ENCODE data around the gene POLR2J3.
"Not testable (repeated sequence)": the region's sequence is repeated elsewhere in the genome, so short reads cannot be mapped to it uniquely, and the experiment has no call there.

POLR2J3 gene

DNA sequence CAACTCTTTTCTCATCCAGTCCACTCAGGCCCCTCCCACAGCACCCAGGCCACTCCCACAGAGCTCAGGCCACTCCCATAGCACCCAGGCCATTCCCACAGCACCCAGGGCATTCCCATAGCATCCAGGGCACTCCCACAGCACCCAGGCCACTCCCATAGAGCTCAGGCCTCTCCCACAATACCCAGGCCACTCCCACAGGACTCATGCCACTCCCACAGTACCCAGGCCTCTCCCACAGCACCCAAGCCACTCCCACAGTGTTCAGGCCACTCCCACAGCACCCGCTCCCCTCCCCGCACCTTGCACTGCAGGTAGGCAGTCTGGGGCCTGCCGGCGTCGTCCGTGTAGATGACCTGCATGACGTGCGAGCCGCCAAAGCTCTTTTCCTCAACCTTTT is 17.5 kb upstream of the POLR2J3 start:
- not testable (repeated sequence) for DNase-seq (ENCODE audit: extremely low read depth in 1 of 2, low read depth in 1 of 2)

DNA sequence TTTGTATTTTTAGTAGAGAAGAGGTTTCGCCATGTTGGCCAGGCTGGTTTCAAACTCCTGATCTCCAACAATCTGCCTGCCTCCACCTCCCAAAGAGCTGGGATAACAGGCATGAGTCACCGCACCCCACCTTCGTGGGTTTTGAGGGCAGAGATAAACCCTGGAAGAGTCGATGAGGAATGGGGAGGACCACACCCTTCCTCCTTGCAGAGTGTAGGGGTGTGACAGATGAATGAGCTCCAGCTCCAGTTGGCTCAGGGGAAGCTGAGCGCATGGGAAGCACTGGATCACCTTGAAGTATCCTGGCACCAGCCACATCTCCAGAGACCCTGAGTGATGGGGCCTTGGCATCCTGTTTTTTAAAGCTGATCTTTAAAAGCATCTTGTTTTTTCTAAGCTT is 11.1 kb upstream of the POLR2J3 start:
- not testable (repeated sequence) for DNase-seq (ENCODE audit: extremely low read depth in 1 of 2, low read depth in 1 of 2)

DNA sequence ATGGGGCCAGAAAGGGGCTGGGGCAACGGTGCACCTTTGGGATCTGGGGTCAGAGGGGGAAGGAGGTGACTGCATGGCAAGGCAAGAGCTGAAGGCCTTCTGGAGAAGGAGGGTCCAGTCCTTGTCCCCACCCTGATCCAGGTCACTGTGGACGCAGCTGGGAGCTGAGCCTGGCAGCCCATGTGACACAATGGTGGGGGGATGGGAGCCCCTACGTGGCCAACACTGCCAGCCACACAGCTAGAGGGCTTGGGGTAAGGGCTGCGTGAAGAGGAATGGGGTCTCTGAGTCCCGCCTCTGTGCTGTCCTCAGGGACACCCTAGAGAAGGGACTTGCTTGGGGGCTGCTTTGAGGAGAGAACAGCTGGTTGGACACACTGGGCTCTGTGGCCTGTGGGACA is 9.3 kb upstream of the POLR2J3 start:
- DNase-seq (ENCODE audit: extremely low read depth in 1 of 2, low read depth in 1 of 2): not testable (repeated sequence)

DNA sequence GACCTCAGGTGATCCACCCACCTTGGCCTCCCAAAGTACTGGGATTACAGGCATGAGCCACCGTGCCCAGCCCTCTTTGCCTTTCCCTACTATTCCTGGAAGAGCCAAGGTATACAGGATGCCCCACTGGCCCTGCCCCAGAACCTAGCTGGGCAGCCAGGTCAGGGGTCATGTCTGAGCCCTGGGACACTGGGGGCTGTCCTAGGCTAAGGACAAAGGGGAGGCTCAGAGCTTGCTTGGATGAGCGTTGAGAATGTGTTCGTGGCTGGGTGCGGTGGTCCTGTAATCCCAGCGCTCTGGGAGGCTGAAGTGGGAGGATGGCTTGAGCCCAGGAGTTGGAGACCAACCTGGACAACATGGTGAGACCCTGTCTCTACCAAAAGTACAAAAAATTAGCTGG is 6.1 kb upstream of the POLR2J3 start:
- not testable (repeated sequence) for DNase-seq (ENCODE audit: extremely low read depth in 1 of 2, low read depth in 1 of 2)

DNA sequence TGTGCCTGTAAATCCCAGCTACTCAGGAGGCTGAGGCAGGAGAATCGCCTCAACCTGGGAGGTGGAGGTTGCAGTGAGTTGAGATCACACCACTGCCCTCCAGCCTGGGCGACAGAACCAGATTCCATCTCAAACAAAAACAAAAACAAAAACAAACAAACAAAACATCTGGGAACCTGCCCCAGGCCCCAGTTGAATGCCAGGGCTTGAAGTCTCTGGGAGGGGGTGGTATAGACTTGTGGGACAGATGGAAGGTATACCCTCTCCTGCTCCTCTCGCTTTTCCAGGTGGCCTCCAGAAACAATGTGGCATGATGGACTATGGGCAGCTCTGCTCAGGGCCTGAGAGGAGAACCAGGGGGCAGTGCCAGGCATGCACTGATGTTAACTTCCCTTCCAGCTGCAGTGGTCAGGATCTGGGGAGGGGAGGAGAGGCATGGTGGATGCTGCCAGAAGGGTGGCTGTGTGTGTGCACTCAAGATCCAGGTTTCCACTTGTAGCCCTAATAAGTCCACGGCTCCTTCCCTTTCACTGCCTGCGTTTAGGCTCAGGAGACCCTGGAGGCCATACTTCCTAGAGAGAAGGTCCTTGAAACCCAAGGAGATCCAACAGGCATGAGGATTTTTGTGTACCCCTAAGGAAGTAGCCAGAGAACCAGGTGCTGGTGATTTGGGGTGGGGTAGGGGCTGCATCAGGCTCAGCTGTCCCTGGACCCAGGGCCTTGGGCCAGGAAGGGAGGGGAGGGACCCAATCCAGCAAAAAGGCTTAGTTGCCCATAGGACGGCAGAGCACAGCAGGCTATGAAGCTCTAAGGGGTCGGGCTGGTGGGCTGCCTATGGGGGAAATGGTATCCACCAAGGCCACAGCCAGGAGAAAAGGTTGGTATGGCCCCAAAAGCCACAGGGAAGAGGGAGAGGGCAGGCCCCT is 5.2 kb upstream of the POLR2J3 start:
- DNase-seq (ENCODE audit: extremely low read depth in 1 of 2, low read depth in 1 of 2): not testable (repeated sequence)

DNA sequence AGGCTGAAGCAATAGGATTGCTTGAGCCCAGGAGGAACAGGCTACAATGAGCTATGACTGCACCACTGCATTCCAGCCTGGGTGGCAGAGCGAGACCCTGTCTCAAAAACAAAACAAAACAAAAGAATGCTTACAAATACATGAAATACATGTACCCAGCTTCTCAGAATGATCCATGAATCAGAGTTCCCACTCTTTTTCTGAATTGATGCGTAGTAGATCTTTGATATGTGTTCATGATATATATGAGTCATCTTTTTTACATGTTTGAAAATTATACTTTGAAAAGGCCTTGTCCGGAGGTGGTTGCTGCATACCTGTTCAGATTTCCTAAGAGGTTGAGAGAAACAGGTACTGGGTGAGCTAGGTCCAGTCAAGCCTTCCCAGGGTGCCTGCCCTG is 4.0 kb upstream of the POLR2J3 start:
- DNase-seq (ENCODE audit: extremely low read depth in 1 of 2, low read depth in 1 of 2): not testable (repeated sequence)

DNA sequence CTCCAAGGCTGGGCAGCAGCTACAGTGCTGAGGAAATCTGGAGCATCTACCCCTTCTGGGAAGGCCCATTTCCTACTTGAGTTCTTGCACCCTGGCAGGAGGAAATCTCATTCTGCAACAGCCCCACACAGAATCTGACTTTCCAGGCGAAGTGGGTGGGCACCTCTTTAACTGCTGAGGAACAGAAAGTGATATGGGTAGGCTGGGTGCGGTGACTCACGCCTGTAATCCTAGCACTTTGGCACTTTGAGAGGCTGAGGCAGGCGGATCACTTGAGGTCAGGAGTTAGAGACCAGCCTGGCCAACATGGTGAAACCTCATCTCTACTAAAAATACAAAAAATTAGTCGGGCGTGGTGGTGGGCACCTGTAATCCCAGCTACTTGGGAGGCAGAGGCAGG is 2.2 kb upstream of the POLR2J3 start:
- DNase-seq (ENCODE audit: extremely low read depth in 1 of 2, low read depth in 1 of 2): not testable (repeated sequence)

DNA sequence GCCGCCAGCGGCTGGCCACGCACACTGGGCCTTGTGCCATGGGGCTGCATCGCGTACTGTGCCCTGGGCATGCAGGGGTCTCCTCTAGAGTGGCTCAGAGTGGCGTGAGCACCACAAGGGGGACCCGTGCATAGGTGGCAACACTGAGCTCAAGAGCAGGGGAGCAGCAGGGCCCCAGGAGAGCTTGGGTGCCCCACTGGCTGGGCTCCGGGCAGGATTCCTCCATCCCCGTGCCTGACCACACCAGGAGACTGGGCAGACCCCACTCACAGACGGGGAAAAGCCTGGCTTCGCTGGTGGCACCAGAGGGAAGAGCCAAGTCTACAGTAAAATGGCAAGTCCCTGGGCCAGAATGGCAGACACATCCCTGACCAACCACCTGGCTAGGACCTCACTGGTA is 3.8 kb downstream of the POLR2J3 start:
- DNase-seq (ENCODE audit: extremely low read depth in 1 of 2, low read depth in 1 of 2): not testable (repeated sequence)

DNA sequence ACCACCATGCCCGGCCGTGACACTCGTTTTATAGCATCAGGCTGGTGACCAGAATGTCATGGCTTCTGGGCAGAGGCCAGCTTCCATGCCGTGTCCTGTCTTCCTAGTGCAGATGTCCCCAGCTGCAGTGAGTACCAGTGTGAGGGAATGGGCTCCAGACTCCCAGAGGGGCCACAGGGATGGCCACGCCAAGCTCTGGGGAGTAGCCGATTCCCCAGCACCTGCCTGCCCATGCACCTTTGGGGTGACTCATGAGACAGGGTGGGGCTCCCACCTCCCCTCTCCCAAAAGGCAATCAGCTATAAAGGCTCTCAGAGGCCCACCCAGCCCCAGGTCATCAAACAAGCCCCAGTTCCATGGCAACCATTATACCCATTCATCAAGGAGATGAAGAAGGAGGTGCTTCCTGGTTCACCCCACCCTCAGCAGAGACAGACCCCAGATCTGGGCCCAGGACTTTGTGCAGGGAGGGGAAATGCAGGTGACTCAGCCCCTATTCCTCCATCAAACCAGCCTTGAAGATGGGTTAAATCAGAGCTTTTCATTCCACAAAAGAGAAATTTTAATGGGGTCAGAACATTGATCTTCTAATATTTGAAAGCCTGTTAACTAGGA is 21.5 kb downstream of the POLR2J3 start, which contains the start of gene SPDYE2:
Gene SPDYE2 (plus strand): TSS at position 419 of the 615 bp plus-strand sequence. CDS start 2,030 bp downstream, outside the sequence.
- DNase-seq (ENCODE audit: extremely low read depth in 1 of 2, low read depth in 1 of 2): not testable (repeated sequence)

DNA sequence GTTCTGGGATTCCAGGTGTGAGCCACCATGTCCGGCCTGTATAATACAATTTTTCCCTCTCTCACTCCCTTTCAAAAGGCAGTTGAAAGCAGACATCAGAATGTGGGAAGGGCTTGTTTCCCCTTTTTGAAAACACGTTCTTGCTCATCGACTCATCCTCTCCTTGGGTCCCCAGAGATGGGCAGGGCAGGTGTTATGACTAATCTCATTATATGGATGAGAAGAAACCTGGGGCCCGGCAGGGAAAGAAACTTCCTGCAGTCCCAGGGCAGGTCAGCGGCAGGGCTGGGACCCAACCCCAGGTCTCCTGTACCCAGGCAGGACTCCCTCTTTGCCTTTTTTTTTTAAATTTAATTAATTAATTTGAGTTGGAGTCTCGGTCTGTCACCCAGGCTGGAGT is 26.0 kb downstream of the POLR2J3 start:
- DNase-seq (ENCODE audit: extremely low read depth in 1 of 2, low read depth in 1 of 2): not testable (repeated sequence)

DNA sequence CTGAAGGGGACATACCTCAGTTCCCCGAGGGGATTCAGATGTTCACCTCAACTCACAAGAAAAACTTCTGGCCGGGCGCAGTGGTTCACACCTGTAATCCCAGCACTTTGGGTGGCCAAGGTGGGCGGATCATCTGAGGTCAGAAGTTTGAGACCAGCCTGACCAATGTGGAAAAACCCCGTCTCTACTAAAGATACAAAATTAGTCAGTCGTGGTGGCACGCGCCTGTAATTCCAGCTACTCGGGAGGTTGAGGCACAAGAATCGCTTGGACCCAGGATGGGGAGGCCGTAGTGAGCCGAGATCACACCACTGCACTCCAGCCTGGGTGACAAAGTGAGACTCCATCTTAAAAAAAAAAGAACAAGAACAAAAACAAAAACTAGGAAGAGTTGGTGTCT is 27.1 kb downstream of the POLR2J3 start:
- DNase-seq (ENCODE audit: extremely low read depth in 1 of 2, low read depth in 1 of 2): not testable (repeated sequence)

DNA sequence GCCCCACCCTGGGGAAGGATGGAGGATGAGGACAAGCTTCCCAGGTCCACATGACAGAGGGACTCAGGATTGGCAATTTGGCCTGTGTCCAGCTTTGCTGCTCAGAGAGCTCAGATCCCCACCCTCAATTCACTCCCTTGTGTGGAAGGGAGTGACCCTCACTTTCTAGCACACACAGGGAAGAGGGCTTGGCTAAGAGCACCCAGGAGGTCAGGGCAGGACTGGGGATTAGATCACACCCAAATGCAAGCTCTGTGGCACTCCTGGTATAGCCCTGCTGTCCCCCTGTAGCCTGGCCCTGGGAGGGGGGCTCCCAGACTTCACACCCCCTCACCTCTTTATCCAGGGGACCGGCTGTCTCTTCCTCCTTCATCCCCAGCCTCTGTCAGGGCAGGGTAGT is 28.0 kb downstream of the POLR2J3 start:
- DNase-seq (ENCODE audit: extremely low read depth in 1 of 2, low read depth in 1 of 2): not testable (repeated sequence)

DNA sequence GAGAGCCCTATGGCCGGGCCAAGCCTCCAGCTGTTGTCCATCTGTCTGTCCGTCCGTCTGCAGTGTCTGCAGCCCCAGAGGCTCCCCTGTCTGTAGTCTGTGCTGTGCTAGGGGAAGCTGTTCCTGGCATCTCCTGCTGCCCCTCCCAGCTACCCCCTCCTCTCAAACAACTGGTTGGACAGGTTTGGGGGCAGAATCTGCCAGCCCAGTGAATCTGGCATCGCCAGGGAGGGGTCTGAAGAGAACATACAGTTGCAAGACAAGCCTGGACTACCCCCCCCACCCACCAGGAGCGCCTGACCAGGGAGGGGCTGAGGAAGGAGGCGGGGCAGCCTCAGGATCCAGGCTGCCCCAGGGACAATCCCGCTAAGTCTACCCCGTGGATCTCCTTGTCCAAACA is 28.8 kb downstream of the POLR2J3 start, which contains the start of gene UPK3BL2:
Gene UPK3BL2 (minus strand): TSS at position 101 of the 400 bp plus-strand sequence. CDS start 60 bp downstream, at position 41.
- not testable (repeated sequence) for DNase-seq (ENCODE audit: extremely low read depth in 1 of 2, low read depth in 1 of 2)

DNA sequence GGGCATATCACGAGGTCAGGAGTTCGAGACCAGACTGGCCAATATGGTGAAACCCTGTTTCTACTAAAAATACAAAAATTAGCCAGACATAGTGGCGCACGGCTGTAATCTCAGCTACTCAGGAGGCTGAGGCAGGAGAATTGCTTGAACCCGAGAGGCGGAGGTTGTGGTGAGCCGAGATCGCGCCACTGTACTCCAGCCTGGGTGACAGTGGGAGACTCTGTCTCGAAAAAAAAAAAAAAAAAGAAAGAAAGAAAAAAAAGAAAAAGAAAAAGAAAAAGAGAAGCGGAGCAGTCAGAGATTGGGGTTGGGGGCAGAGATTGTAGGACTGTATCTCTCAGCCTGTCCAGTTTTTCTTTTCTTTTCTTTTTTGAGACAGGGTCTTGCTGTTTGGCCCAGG is 29.6 kb downstream of the POLR2J3 start:
- DNase-seq (ENCODE audit: extremely low read depth in 1 of 2, low read depth in 1 of 2): not testable (repeated sequence)

DNA sequence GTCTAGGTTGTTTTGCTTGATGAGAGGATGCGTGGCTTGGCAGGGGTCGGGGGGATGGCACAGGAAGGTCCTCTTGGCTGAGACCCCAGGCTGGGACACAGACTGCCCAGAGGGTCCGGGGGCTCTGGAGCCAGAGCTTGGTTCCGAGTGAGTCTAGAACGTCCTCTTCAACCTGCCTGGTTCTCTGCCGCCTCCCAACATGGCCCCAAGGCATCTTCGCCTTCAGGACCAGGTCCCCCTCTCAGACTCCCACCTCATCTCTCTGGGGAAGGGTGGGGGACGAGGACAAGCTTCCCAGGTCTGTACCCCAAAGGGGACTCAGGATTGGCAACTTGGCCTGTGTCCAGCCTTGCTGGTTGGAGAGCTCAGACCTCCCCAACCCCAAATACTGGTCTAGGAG is 30.3 kb downstream of the POLR2J3 start:
- DNase-seq (ENCODE audit: extremely low read depth in 1 of 2, low read depth in 1 of 2): not testable (repeated sequence)

DNA sequence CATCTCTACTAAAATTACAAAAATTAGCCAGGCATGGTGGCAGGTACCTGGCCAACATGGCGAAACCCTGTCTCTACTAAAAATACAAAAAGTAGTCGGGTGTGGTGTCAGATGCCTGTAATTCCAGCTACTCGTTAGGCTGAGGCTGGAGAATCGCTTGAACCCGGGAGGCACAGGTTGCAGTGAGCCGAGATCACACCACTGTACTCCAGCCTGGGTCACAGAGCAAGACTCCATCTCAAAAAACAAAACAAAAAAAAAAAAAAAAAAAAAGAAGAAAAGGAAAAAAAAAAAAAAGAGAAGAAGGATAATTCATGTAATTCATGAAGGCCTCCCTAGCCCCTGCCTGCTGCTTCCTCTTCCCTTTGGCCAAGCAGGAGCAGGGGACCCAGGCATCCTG is 31.8 kb downstream of the POLR2J3 start:
- DNase-seq (ENCODE audit: extremely low read depth in 1 of 2, low read depth in 1 of 2): not testable (repeated sequence)

DNA sequence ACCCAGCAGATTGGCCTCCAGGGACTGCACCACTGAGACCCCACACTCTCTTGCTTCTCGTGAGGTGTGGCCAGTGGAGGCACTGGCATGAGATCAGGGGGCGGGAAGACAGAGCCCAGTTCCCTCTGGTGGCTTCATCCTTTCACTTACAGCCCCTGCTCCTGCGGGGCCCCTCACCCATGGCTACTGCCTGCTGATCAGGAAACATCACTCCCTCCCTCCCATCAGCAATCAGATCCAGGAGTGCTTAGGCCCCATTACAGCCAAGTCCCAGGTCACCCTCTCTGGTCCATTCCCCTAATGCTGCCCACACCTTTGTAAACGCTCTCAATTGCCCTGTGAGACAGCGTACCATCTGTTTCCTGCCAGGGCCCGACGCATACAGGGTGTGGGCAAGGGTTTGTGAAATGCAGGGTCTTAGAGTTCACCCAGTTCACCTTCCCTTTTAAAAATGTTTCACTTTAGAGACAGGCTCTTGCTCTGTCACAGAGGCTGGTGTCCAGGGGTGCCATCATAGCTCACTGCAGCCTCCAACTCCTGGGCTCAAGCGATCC is 37.2 kb downstream of the POLR2J3 start:
- DNase-seq (ENCODE audit: extremely low read depth in 1 of 2, low read depth in 1 of 2): not testable (repeated sequence)

DNA sequence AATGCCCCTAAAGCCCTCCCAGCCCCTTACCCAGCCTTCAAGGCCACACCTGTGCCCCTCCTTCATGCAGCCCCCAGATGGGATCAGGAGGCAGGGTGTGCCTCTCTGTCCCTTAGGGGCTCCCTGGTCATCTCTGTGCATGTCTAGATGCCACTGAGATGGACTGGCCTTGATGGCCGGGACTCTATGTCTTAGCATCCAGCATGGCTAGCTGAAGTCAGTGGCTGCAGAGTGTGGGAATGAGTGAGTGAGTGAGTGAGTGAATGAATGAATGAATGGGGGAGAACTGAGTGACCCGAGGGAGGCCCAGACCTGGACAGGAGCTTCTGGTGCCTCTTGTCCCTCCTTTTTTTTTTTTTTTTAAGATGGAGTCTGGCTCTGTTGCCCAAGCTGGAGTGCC is 40.3 kb downstream of the POLR2J3 start:
- not testable (repeated sequence) for DNase-seq (ENCODE audit: extremely low read depth in 1 of 2, low read depth in 1 of 2)

DNA sequence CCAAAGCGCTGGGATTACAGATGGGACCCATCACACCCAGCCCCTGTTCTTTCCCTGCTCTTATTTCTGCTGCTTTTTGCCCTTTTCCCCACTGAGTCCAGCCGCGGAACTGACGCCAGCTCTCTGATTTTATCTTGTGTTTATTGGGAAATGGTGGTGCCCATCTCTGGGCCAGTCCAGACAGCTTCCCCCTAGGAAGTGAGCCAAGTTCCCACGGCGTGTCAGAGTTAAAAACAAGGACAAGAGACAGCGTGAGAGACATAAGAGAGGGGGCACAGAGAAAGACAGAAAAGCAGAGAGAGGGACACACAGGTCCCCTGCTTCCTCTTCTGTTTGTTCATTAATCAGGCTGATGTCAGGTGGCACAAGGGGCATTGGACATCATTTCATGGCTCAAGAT is 40.8 kb downstream of the POLR2J3 start:
- not testable (repeated sequence) for DNase-seq (ENCODE audit: extremely low read depth in 1 of 2, low read depth in 1 of 2)

DNA sequence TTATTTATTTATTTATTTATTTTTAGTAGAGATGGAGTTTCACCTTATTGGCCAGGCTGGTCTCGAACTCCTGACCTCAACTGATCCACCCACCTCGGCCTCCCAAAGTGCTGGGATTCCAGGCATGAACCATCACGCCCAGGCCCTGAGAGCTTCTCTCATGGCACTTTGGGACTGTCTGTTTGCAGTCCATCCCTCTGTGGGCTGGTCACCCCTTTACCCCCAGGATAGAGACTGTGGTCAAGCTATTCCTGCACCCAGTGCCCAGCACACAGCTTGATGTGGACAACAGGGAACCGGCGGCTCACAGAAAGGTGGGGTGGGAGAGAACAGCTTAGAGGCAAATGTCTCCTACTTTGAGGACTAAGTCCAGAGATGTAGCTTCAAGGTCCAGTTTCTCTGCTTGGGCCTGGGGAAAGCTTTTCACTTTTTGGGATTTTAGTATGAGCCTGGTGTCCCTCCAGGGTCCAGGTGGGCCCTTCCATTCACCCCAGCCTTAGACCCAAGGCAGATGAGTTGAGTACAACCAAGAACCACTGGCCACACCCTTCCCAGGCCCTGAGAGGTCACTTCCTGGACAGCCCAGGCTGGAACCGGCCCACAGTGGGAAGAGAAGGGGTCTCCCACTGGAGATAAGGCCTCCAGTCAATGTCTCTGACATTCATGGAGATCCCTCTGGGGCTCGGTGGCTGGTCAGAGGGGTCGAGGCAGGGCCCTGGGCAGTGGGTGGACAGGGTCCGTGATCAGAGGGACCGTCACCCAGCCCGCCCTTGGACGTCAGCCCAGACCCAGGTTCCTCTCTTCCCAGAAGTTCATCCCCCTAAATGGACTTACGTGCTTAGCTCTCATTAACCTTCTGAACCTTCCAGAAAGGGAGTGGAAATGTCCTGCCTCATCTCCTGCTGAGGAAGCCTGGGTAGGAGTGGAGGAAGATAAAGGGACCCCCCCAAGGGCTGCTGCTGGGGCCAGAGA is 44.3 kb downstream of the POLR2J3 start:
- DNase-seq (ENCODE audit: extremely low read depth in 1 of 2, low read depth in 1 of 2): not testable (repeated sequence)
